ENCODE data around the gene ACTA2.

ACTA2 gene

GRCh38 chr10:88941026-88941425 lies 11.5 kb downstream of the ACTA2 start:
- Histone ChIP-seq H3K4me1 (ENCODE audit: insufficient read depth, low read length, severe bottlenecking) (peaks cover 8% of the 10 kb centered on the region), H3F3A (ENCODE audit: insufficient read depth, low read length) (no peaks in the 10 kb centered on the region)

GRCh38 chr10:88938938-88939337 lies 13.6 kb downstream of the ACTA2 start:
- H3K9me3 ChIP-seq (ENCODE audit: low read length), result no peaks in the 10 kb centered on the region
- no peak overlapping the region for H3K4me2 ChIP-seq (ENCODE audit: low read length)
- no peak overlapping the region for H3K4me3 ChIP-seq (ENCODE audit: low read depth, low read length, poor library complexity, severe bottlenecking)
- peaks cover 10% of the 10 kb centered on the region for H3K4me1 ChIP-seq (ENCODE audit: insufficient read depth, low read length, severe bottlenecking)
- TF ChIP-seq EZH2 (IDR thresholded peaks at IDR 0.05; ENCODE audit: borderline replicate concordance, low read length) (no peak), CTCF (IDR thresholded peaks at IDR 0.05; ENCODE audit: low read length) (no peak)
- no peaks in the 10 kb centered on the region for H3F3A ChIP-seq (ENCODE audit: insufficient read depth, low read length)
- H3K79me2 ChIP-seq (ENCODE audit: insufficient read depth, low read length), result no peaks in the 10 kb centered on the region
- H3K27me3 ChIP-seq (ENCODE audit: insufficient read depth, low read length), result no peaks in the 10 kb centered on the region
- H3K36me3 ChIP-seq (ENCODE audit: insufficient read depth, low read length), result no peaks in the 10 kb centered on the region
- H3K27ac ChIP-seq (ENCODE audit: low read depth, low read length, poor library complexity, severe bottlenecking), result no peak overlapping the region
- no peaks in the 10 kb centered on the region for H4K20me1 ChIP-seq (ENCODE audit: insufficient read depth, low read length)
- no peak overlapping the region for H3K9ac ChIP-seq (ENCODE audit: low read length)
- no peak overlapping the region for H2AFZ ChIP-seq (ENCODE audit: low read length)
- H3K9me2 ChIP-seq (ENCODE audit: low read depth, low read length), result no peaks in the 10 kb centered on the region

More at GRCh38 chr10:88941026-88941425, 11.5 kb downstream of the ACTA2 start:
- H3K79me2 ChIP-seq (ENCODE audit: insufficient read depth, low read length), result no peaks in the 10 kb centered on the region
- no peak overlapping the region for H3K9ac ChIP-seq (ENCODE audit: low read length)
- H3K27ac ChIP-seq (ENCODE audit: low read depth, low read length, poor library complexity, severe bottlenecking), result no peak overlapping the region
- H3K9me3 ChIP-seq (ENCODE audit: low read length), result no peaks in the 10 kb centered on the region
- no peaks in the 10 kb centered on the region for H3K9me2 ChIP-seq (ENCODE audit: low read depth, low read length)
- no peak overlapping the region for H3K4me3 ChIP-seq (ENCODE audit: low read depth, low read length, poor library complexity, severe bottlenecking)
- no peak overlapping the region for H3K4me2 ChIP-seq (ENCODE audit: low read length)
- no peak overlapping the region for H2AFZ ChIP-seq (ENCODE audit: low read length)
- TF ChIP-seq EZH2 (IDR thresholded peaks at IDR 0.05; ENCODE audit: borderline replicate concordance, low read length) (no peak), CTCF (IDR thresholded peaks at IDR 0.05; ENCODE audit: low read length) (no peak)
- H3K36me3 ChIP-seq (ENCODE audit: insufficient read depth, low read length), result no peaks in the 10 kb centered on the region
- no peaks in the 10 kb centered on the region for H4K20me1 ChIP-seq (ENCODE audit: insufficient read depth, low read length)
- H3K27me3 ChIP-seq (ENCODE audit: insufficient read depth, low read length), result no peaks in the 10 kb centered on the region

- Histone ChIP-seq H3K36me3 (ENCODE audit: insufficient read depth, low read length) (no peaks in the 10 kb centered on the region), H4K20me1 (ENCODE audit: insufficient read depth, low read length) (no peaks in the 10 kb centered on the region), H3F3A (ENCODE audit: insufficient read depth, low read length) (no peaks in the 10 kb centered on the region), H3K4me1 (ENCODE audit: insufficient read depth, low read length, severe bottlenecking) (peaks cover 10% of the 10 kb centered on the region), H3K4me2 (ENCODE audit: low read length) (no peak overlapping the region), H3K9me3 (ENCODE audit: low read length) (no peaks in the 10 kb centered on the region), H3K4me3 (ENCODE audit: low read depth, low read length, poor library complexity, severe bottlenecking) (no peak overlapping the region), H3K9ac (ENCODE audit: low read length) (no peak overlapping the region), H3K27ac (ENCODE audit: low read depth, low read length, poor library complexity, severe bottlenecking) (no peak overlapping the region), H3K27me3 (ENCODE audit: insufficient read depth, low read length) (no peaks in the 10 kb centered on the region), H2AFZ (ENCODE audit: low read length) (no peak overlapping the region), H3K79me2 (ENCODE audit: insufficient read depth, low read length) (no peaks in the 10 kb centered on the region), H3K9me2 (ENCODE audit: low read depth, low read length) (no peaks in the 10 kb centered on the region)
- TF ChIP-seq CTCF (IDR thresholded peaks at IDR 0.05; ENCODE audit: low read length), result no peak
- no peak for TF ChIP-seq EZH2 (IDR thresholded peaks at IDR 0.05; ENCODE audit: borderline replicate concordance, low read length)
These were observed 14.5 kb downstream of the ACTA2 start for GRCh38 chr10:88938039-88938438.
